ENCODE measurements around the gene SERTAD1. TPM values are rescaled to one million over a fixed set of nuclear protein-coding genes. Genes with fewer than 3 reads are reported as not detected.

The SERTAD1 gene
- total and polyA plus RNA-seq, 7 donors, result 10.5 to 88.7 (median 17.5) TPM

DNA sequence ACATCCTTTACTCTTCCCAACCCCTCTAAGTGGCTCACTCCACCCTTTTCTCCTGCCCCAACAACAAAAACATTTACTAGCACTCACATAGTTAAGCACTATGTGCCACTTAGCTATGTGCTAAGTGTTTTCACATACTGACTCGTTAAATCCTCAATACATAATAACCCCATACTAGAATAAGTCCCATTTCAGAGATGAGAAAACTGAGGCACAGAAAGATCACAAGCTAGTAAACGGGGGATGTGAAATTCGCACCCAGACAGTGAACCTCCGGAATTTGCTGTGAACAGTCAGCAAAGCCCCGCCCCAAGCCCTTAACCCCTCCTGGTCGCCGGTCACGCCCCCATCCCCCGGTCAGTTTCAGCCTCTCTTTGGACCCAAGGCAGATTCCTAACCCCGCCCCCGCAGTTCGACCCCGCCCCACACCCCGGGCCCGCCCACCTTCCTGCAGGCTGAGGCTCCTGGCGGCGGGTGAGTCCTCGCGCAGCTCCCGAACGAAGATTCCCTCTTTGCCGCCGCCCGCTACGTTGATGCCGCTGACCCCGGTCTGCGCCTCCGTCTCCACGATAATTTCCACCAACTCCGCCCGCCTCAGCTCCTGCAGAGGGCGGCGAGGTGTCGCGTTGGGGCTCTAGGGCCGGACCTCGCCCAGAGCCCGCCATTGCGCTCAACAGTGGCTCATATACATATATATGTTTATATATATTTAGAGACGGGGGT, 22.4 kb downstream of the SERTAD1 start:
- DNase-seq, result peak; percentile 91 to 92
- peak; percentile 77 to 84 (median 82) for ATAC-seq
- WGBS, 3 donors, result 0 to 1% (median 1%) methylated on average over 39 to 41 of the region's 41 CpGs
- H3K27me3 ChIP-seq (ENCODE audit: insufficient read depth in 3 of 3, low read length in 2 of 3), result no peaks in the 10 kb centered on the region
- no peaks in the 10 kb centered on the region for H3K4me1 ChIP-seq
- no peaks in the 10 kb centered on the region for H3K9me3 ChIP-seq
- intact Hi-C loops (cut with DNase I), result loop anchor here in 1 of 2 donors (5.0 kb wide), 2 partner anchors 36 to 124 kb away; no protein-coding TSS in a partner anchor
- no peaks in the 10 kb centered on the region for H3K36me3 ChIP-seq (ENCODE audit: insufficient read depth in 1 of 2, low read depth in 1 of 2)
- TF ChIP-seq, protein P1, sequence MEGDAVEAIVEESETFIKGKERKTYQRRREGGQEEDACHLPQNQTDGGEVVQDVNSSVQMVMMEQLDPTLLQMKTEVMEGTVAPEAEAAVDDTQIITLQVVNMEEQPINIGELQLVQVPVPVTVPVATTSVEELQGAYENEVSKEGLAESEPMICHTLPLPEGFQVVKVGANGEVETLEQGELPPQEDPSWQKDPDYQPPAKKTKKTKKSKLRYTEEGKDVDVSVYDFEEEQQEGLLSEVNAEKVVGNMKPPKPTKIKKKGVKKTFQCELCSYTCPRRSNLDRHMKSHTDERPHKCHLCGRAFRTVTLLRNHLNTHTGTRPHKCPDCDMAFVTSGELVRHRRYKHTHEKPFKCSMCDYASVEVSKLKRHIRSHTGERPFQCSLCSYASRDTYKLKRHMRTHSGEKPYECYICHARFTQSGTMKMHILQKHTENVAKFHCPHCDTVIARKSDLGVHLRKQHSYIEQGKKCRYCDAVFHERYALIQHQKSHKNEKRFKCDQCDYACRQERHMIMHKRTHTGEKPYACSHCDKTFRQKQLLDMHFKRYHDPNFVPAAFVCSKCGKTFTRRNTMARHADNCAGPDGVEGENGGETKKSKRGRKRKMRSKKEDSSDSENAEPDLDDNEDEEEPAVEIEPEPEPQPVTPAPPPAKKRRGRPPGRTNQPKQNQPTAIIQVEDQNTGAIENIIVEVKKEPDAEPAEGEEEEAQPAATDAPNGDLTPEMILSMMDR (IDR thresholded peaks at IDR 0.05), result no peak
- peak overlapping the region; percentile 80 for H3K27ac ChIP-seq
- peak overlapping the region; percentile 70 for H3K4me3 ChIP-seq

- TF ChIP-seq, protein P1 (IDR thresholded peaks at IDR 0.05), result no peak
- Histone ChIP-seq H3K27me3 (ENCODE audit: insufficient read depth in 3 of 3, low read length in 2 of 3) (no peaks in the 10 kb centered on the region), H3K9me3 (no peaks in the 10 kb centered on the region), H3K4me1 (no peaks in the 10 kb centered on the region), H3K27ac (no peak overlapping the region), H3K36me3 (ENCODE audit: insufficient read depth in 1 of 2, low read depth in 1 of 2) (no peaks in the 10 kb centered on the region), H3K4me3 (no peak overlapping the region)
- DNase-seq (no peak), ATAC-seq (no peak)
- intact Hi-C loops (cut with DNase I), result loop anchor here in 1 of 2 donors (5.0 kb wide), 2 partner anchors 33 to 127 kb away; no protein-coding TSS in a partner anchor
- WGBS, 3 donors, result 40 to 71% (median 58%) methylated on average over 2 to 3 of the region's 3 CpGs
Measured at GRCh38 chr19:40400559-40400958, 25.2 kb downstream of the SERTAD1 start.

GRCh38 chr19:40398417-40399131, 27.2 kb downstream of the SERTAD1 start:
- DNase-seq, result no peak
- 55 to 57% (median 56%) methylated on average over 47 to 49 of the region's 49 CpGs for WGBS, 3 donors
- TF ChIP-seq, protein P1 (IDR thresholded peaks at IDR 0.05), result no peak
- intact Hi-C loops (cut with DNase I), result loop anchor here (5.0 kb wide), 1 partner anchor 41 kb away; no protein-coding TSS in a partner anchor
- Histone ChIP-seq H3K27ac (no peak overlapping the region), H3K27me3 (ENCODE audit: insufficient read depth in 3 of 3, low read length in 2 of 3) (no peaks in the 10 kb centered on the region), H3K4me3 (no peak overlapping the region), H3K9me3 (no peaks in the 10 kb centered on the region), H3K4me1 (no peaks in the 10 kb centered on the region), H3K36me3 (ENCODE audit: insufficient read depth in 1 of 2, low read depth in 1 of 2) (no peaks in the 10 kb centered on the region)
- peak; percentile 37 to 63 (median 51) for ATAC-seq

DNA sequence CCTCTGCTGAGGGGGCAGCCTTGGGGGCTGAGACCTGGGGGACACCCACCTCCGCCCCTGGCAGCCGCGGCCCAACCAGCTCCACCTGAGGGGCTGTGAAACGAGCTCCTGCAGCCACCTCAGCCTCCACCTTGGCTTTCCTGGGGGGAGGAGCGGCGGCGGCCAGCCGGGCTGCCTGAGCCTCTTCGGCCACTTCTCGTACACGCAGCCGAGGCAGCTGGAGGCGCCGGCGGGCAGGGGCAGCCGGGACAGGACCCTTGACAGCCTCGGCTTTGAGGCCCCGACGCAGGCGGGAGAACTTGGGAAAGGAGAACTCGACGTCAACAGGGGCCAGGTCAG, 28.3 kb downstream of the SERTAD1 start:
- intact Hi-C loops (cut with DNase I), result loop anchor here (5.0 kb wide), 1 partner anchor 40 kb away; no protein-coding TSS in a partner anchor
- no peaks in the 10 kb centered on the region for H3K36me3 ChIP-seq (ENCODE audit: insufficient read depth in 1 of 2, low read depth in 1 of 2)
- H3K27me3 ChIP-seq (ENCODE audit: insufficient read depth in 3 of 3, low read length in 2 of 3), result no peaks in the 10 kb centered on the region
- DNase-seq (no peak), ATAC-seq (no peak)
- H3K4me1 ChIP-seq, result no peaks in the 10 kb centered on the region
- H3K9me3 ChIP-seq, result no peaks in the 10 kb centered on the region
- WGBS, 3 donors, result 93 to 96% (median 95%) methylated on average over 19 to 22 of the region's 22 CpGs
- H3K27ac ChIP-seq, result no peak overlapping the region
- no peak overlapping the region for H3K4me3 ChIP-seq
- TF ChIP-seq, protein P1 (IDR thresholded peaks at IDR 0.05), result no peak
